Effector CD8-positive, alpha-beta T cell (primary cell): Measurements from ENCODE around the gene TPMT.
"Not testable (repeated sequence)": the region's sequence is repeated elsewhere in the genome, so short reads cannot be mapped to it uniquely, and the experiment has no call there.

Experiments
- DNase-seq: peaks from one replicate; lab custom pipeline; 2025; lab: John Stamatoyannopoulos, UW
- total RNA-seq, 4 experiments: gene quantifications; one replicate each; lab custom pipeline; 2026; lab: John Stamatoyannopoulos, UW

TPMT gene
- 15.1 to 28.3 (median 25.5) reads per million in 4 experiments for total RNA-seq

- no peak for DNase-seq
Observed at GRCh38 chr6:18154507-18155149, at the start of gene TPMT. Gene TPMT (minus strand): TSS chr6:18155077. CDS start chr6:18149127, 5,950 bp downstream.

GRCh38 chr6:18203786-18204185 is 48.9 kb upstream of the TPMT start:
- DNase-seq = no peak

GRCh38 chr6:18192026-18192425 is 37.1 kb upstream of the TPMT start:
- DNase-seq = no peak

GRCh38 chr6:18189196-18189595 is 34.3 kb upstream of the TPMT start:
- DNase-seq = no peak

GRCh38 chr6:18187701-18188100 is 32.8 kb upstream of the TPMT start:
- no peak for DNase-seq

GRCh38 chr6:18186540-18187250 is 31.8 kb upstream of the TPMT start:
- DNase-seq = no peak

GRCh38 chr6:18186033-18186432 is 31.2 kb upstream of the TPMT start:
- no peak for DNase-seq

- no peak for DNase-seq
Observed at GRCh38 chr6:18185624-18186023, 30.7 kb upstream of the TPMT start.

GRCh38 chr6:18183766-18184165 is 28.9 kb upstream of the TPMT start:
- DNase-seq = no peak

- no peak for DNase-seq
Observed at GRCh38 chr6:18182568-18182967, 27.7 kb upstream of the TPMT start.

GRCh38 chr6:18179770-18180356 is 25.0 kb upstream of the TPMT start:
- DNase-seq = no peak

GRCh38 chr6:18178960-18179615 is 24.2 kb upstream of the TPMT start:
- no peak for DNase-seq

GRCh38 chr6:18177286-18177965 is 22.5 kb upstream of the TPMT start:
- DNase-seq = no peak

GRCh38 chr6:18176198-18176597 is 21.3 kb upstream of the TPMT start:
- not testable (repeated sequence) for DNase-seq

GRCh38 chr6:18171871-18172270 is 17.0 kb upstream of the TPMT start:
- DNase-seq = no peak

- no peak for DNase-seq
Observed at GRCh38 chr6:18168264-18168663, 13.4 kb upstream of the TPMT start.

GRCh38 chr6:18166312-18167036 is 11.6 kb upstream of the TPMT start:
- DNase-seq = no peak

GRCh38 chr6:18165751-18166150 is 10.9 kb upstream of the TPMT start:
- no peak for DNase-seq

GRCh38 chr6:18162401-18162800 is 7.5 kb upstream of the TPMT start:
- no peak for DNase-seq

- no peak for DNase-seq
Observed at GRCh38 chr6:18161431-18161830, 6.6 kb upstream of the TPMT start.

- no peak for DNase-seq
Observed at GRCh38 chr6:18160911-18161310, 6.0 kb upstream of the TPMT start.
